ENCODE data around the gene ABCB4.
"Not testable (repeated sequence)": the region's sequence is repeated elsewhere in the genome, so short reads cannot be mapped to it uniquely, and the experiment has no call there.

Gene ABCB4

DNA sequence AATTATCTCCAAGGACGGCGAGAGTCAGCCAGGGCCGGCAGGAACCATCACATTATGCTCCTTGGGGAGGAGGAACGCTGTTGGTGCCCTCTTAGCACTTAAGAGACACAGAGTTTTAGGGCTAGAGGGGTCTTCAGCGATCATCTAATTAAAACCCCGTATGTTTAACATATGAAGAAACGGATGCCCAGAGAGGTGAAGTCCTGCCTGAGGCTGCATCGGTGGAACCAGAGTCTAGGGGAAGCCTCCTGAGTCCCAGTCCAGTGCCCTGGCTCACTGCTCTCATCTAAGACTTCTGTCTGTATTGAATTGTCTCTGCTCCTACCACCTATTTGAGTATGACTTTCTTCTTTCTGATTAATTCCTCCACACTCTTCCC lies 688 bp upstream of the ABCB4 start:
- DNase-seq (ENCODE audit: low spot score), result no peak

GRCh38 chr7:87474533-87475358 lies 734 bp downstream of the ABCB4 start:
- DNase-seq (ENCODE audit: low spot score), result peak; percentile 3

DNA sequence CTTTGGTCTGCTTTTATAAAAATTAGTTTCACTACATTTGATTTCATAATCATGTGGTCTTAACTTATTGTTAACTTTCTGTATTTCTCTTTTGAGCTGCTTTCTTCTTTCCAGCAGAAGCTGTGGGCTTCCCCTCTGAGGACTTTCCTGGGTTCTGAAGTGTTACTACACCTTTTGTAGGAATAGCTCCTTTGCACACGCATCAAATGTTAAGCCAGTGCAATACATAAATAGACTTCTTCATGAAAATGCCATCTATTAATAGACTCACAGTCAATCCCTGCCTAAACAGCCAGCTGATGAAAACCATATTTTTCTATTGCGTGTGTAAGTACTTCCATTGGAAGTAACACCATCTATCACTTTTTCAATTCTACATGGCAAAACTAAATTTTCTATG lies 1.5 kb downstream of the ABCB4 start:
- DNase-seq (ENCODE audit: low spot score), result no peak

- no peak for DNase-seq (ENCODE audit: low spot score)
These were observed 2.3 kb downstream of the ABCB4 start for GRCh38 chr7:87473192-87473591.

- DNase-seq (ENCODE audit: low spot score), result no peak
These were observed 4.0 kb downstream of the ABCB4 start for GRCh38 chr7:87471473-87471872.

- not testable (repeated sequence) for DNase-seq (ENCODE audit: low spot score)
These were observed 6.3 kb downstream of the ABCB4 start for GRCh38 chr7:87469204-87469603.

DNA sequence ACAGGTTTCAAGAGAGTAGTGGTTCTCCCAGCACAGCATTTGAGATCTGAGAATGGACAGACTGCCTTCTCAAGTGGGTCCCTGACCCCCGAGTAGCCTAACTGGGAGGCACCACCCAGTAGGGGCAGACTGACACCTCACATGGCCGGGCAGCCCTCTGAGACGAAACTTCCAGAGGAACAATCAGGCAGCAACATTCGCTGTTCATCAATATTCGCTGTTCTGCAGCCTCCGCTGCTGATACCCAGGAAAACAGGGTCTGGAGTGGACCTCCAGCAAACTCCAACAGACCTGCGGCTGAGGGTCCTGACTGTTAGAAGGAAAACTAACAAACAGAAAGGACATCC lies 10.0 kb downstream of the ABCB4 start:
- DNase-seq (ENCODE audit: low spot score), result not testable (repeated sequence)

- DNase-seq (ENCODE audit: low spot score), result not testable (repeated sequence)
These were observed 10.5 kb downstream of the ABCB4 start for GRCh38 chr7:87464830-87465533.

DNA sequence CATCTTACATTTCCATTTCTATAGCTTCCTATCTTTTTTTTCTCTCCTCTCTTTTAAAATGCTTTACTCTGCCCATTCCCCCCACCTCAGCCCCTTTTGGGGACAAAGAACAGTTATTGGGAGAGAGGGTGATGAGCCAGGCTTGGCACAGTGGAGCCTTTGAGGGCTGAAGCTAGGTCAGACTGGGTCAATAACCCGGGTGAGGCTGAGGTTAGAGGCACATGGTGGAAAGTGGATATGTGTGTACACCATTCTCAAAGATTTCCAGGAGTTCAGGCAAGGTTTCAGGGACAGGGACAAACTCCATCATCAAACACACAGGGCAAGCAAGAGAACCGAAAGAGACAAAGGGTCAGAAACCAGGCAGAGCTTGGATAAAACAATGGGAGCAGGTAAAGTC lies 11.5 kb downstream of the ABCB4 start:
- no peak for DNase-seq (ENCODE audit: low spot score)

GRCh38 chr7:87460444-87460843 lies 15.0 kb downstream of the ABCB4 start:
- DNase-seq (ENCODE audit: low spot score), result not testable (repeated sequence)

DNA sequence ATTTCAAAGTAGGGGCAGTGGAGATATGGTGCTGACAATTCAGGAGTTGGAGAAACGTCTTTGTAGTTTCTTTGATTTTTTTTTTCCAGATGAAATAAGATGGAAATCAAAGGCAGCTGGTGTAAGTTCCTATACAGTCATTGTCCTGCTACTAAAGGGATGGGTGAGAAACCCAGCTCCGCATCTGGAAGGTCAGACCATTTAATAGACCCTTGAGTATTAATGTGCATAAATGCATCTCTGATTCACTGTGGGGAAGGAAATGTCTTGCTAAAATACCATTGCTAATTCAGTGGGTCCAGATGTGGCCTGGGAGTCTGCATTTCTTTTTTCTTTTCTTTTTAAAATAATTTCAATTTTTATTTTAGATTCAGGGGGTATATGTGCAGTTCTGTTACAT lies 15.5 kb downstream of the ABCB4 start:
- DNase-seq (ENCODE audit: low spot score), result no peak

GRCh38 chr7:87458148-87458547 lies 17.3 kb downstream of the ABCB4 start:
- no peak for DNase-seq (ENCODE audit: low spot score)

DNA sequence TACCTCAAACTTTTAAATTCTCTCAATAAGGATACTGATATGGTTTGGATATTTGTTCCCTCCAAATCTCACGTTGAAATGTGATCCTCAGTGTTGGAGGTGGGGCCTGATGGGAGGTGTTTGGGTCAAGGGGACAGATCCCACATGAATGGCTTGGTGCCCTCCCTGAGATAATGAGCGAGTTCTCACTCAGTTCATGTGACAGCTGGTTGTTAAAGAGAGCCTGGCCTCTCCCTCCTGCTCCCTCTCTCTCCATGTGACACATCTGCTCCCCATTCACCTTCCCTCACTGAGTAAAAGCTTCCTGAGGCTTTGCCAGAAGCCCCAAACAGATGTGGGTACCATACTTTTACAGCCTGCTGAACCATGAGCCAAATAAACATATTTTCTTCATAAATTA lies 19.2 kb downstream of the ABCB4 start:
- no peak for DNase-seq (ENCODE audit: low spot score)

DNA sequence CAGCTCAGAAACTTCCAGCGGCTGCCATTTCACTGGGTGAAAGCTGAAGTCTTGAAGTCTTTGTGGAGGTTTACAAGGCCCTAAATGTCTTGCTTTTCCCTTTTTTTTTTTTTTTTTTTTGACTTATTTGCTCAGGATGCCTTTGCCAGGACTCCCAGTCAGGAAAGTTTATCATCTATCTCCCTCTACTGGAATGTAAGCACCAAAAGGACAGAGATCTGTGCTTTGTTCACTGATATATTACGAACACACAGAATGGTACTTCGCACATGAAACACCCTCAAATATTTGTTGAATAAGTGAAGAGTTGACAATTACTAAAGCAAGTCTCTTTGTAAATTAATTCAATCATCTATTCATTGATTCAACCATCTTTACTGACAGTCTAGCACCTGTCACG lies 23.2 kb downstream of the ABCB4 start:
- no peak for DNase-seq (ENCODE audit: low spot score)

DNA sequence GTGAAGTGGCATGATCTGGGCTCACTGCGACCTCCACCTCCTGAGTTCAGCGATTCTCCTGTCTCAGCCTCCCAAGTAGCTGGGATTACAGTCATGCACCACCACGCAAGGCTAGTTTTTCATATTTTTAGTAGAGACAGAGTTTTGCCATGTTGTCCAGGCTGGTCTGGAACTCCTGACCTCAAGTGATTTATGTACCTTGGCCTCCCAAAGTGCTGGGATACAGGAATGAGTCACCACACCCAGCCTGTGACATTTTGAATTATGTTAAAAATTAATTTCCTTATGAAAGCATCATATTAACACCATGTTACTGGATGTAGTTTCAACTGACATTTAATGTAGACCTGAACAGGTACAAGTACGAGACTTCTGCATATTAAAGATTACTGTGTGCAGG lies 24.3 kb downstream of the ABCB4 start:
- DNase-seq (ENCODE audit: low spot score), result no peak

DNA sequence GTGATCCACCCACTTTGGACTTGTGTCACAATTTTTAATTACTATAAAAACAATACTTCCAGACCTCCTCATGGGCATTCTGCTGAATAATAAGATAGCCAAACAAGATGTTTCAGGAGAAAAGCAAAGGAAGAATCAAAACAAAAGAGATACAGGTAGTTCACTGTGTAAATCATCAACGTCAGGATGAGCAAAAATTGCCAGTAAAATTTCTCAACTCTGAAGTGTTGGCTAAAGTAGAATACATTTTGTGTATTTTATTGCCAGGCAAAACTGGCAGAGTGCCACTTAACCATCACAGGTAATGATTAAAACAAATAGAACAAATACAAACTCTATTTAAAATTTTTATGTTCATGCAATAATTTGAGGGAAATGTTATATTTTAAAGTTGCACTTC lies 24.8 kb downstream of the ABCB4 start:
- no peak for DNase-seq (ENCODE audit: low spot score)

DNA sequence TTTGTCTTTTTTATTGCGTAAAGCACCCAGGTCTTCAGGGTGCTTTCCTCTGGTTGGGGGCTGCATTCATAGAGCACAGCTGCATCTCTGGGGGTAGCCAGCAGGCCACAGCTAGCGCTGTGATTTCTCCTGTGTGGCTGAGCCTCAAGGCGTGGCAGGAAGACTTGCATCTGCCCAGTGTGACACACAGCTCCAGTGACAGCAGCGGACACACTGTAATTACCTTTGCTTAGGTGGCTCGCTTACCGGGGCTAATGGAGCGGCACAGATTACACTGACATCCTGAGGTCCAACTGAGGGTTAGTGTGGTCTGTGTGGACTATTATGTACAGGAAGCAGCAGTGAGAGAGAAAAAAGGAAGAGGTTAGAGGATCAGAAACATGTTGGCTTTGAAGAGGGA lies 27.1 kb downstream of the ABCB4 start:
- peak; percentile 26 for DNase-seq (ENCODE audit: low spot score)

- no peak for DNase-seq (ENCODE audit: low spot score)
These were observed 28.3 kb downstream of the ABCB4 start for GRCh38 chr7:87447116-87447635.

GRCh38 chr7:87445897-87446296 lies 29.6 kb downstream of the ABCB4 start:
- DNase-seq (ENCODE audit: low spot score), result no peak

- DNase-seq (ENCODE audit: low spot score), result no peak
These were observed 39.9 kb downstream of the ABCB4 start for GRCh38 chr7:87435546-87435945.

DNA sequence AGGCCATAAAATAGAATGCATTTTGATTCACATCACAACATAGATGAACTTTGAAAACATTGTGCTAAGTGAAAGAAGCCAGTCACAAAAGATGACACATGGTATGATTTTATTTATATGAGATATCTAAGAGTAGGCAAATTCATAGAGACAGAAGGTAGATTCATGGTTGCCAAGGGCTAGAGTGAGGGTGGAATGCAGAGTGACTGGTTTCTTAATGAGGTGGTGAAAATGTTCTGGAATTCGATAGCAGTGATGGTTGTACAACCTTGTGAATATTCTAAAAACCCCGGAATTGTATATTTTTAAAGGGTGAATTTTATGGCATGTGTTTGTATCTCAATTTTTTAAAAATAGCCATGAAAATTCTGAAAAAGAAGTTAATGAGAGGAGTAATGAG lies 42.9 kb downstream of the ABCB4 start:
- DNase-seq (ENCODE audit: low spot score), result no peak

DNA sequence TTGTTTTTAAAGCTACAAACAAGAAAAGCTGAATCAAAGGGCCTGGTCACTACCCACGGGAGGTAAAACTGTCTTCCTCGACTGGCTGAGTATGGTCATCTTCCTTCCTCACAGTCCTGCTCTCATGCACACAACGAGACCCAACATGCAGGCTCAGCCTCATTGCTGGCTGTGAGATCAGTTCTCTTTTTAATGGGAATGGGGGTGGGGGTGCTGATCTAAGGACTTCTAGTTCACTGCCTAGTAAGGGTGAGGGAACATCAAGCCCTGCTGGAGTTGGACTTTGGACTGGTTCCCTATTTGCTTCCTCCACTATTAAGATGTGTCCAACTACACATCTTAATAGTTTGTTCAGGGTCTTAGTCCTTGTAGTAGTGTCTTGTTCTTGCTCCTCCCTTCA lies 48.2 kb downstream of the ABCB4 start:
- no peak for DNase-seq (ENCODE audit: low spot score)

- no peak for DNase-seq (ENCODE audit: low spot score)
These were observed 49.3 kb downstream of the ABCB4 start for GRCh38 chr7:87426160-87426559.
